TTC549 (cell line): ENCODE data around the gene COL18A1.

Experiments used
- FAIRE-seq: peaks from 2 replicates; lab custom pipeline; 2012; peaks lifted over from hg19 to GRCh38; lab: Jason Lieb, UNC

The COL18A1 gene

DNA sequence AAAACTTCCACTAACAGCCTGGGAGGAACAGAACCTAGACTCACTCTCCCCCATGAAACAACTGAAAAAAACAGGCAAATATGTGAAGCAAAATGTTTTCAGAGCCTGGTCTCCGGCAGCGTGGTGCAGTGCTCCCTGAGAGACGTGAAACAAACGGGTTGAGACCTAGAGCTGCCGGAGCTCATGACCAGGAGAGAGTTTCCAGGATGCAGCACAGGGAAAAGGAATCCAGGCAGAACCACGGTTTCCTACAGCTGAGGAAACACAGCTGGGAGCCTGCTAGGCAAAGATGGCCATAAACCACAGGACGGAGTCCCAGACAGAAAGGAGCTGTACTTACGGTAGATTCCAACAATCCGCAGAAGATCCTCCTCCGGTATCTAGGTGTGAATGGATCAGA is 157.4 kb downstream of the COL18A1 start:
- FAIRE-seq, result no peak

DNA sequence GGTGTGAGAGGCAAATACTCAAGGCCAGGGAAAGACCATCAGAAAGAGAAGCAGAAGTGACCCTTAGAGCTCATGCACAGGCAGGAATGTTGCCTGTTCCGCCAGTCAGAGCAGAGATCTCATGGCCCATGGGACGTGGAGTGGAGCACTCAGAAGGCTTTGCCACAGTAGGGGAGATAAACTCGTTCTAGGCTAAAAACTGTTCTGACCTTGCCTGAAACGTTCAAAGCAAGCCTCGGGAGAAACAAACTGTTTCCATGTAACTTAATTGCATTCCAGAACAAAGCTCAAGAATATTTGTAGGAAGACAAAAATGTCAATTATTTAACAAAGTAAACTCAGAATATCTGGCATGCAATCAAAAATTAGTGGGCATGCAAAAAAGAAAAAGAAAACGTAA is 158.0 kb downstream of the COL18A1 start:
- no peak for FAIRE-seq
